OCI-LY1 (cell line): Measurements from ENCODE around the gene KIF19.

Experiments used
- H2AFZ ChIP-seq: fragments of 200-600 bp; sonication (generic), shearing (Covaris generic); 2 replicates; pipeline ENCODE4 v1.6.0; 2014; ENCODE audit warnings: antibody characterized with exemption, mild to moderate bottlenecking, low read length
- H3F3A ChIP-seq: fragments of 200-600 bp; sonication (generic), shearing (Covaris generic); 2 replicates; pipeline ENCODE4 v1.6.0; 2014; ENCODE audit warnings: mild to moderate bottlenecking, antibody characterized with exemption, low read length, moderate library complexity; ENCODE audit not compliant: insufficient read depth
- H3K27ac ChIP-seq: fragments of 200-600 bp; sonication (generic); 2 replicates; pipeline ENCODE4 v1.5.1; 2014; ENCODE audit warnings: low read length, mixed run types, mild to moderate bottlenecking, low read depth; ENCODE audit not compliant: poor library complexity, severe bottlenecking
- H3K27me3 ChIP-seq: fragments of 200-600 bp; sonication (generic); 2 replicates; pipeline ENCODE4 v1.6.0; 2014; ENCODE audit warnings: antibody characterized with exemption, mild to moderate bottlenecking, low read length, moderate library complexity; ENCODE audit not compliant: insufficient read depth
- H3K36me3 ChIP-seq: fragments of 200-600 bp; sonication (generic); 2 replicates; pipeline ENCODE4 v1.6.1; 2014; ENCODE audit warnings: mild to moderate bottlenecking, antibody characterized with exemption, low read length, moderate library complexity, mixed read lengths; ENCODE audit not compliant: insufficient read depth
- H3K4me1 ChIP-seq: fragments of 200-600 bp; sonication (generic); 2 replicates; pipeline ENCODE4 v1.5.1; 2014; ENCODE audit warnings: mild to moderate bottlenecking, low read length, moderate library complexity; ENCODE audit not compliant: insufficient read depth, severe bottlenecking
- H3K4me2 ChIP-seq: fragments of 200-600 bp; sonication (generic), shearing (Covaris generic); 2 replicates; pipeline ENCODE4 v1.6.1; 2014; ENCODE audit warnings: low read length
- H3K4me3 ChIP-seq: fragments of 200-600 bp; sonication (generic); 2 replicates; pipeline ENCODE4 v1.5.1; 2014; ENCODE audit warnings: low read length, low read depth, mild to moderate bottlenecking, mixed read lengths; ENCODE audit not compliant: poor library complexity, severe bottlenecking
- H3K79me2 ChIP-seq: fragments of 200-600 bp; shearing (Covaris generic); 2 replicates; pipeline ENCODE4 v1.6.1; 2016; ENCODE audit warnings: mixed run types, low read length, mixed read lengths; ENCODE audit not compliant: insufficient read depth
- H3K9ac ChIP-seq: fragments of 200-600 bp; sonication (generic), shearing (Covaris generic); 2 replicates; pipeline ENCODE4 v1.6.1; 2014; ENCODE audit warnings: mild to moderate bottlenecking, low read length, mixed read lengths
- H3K9me2 ChIP-seq: fragments of 200-600 bp; sonication (generic), shearing (Covaris generic); 2 replicates; pipeline ENCODE4 v1.6.1; 2014; ENCODE audit warnings: low read depth, mild to moderate bottlenecking, low read length, mixed read lengths
- H3K9me3 ChIP-seq: fragments of 200-600 bp; shearing (Covaris generic); 2 replicates; pipeline ENCODE4 v1.6.1; 2014; ENCODE audit warnings: low read length, mixed read lengths
- H4K20me1 ChIP-seq: fragments of 200-600 bp; sonication (generic), shearing (Covaris generic); 2 replicates; pipeline ENCODE4 v1.6.0; 2016; ENCODE audit warnings: mild to moderate bottlenecking, low read length; ENCODE audit not compliant: insufficient read depth
- EZH2 ChIP-seq: fragments of 200-600 bp; sonication (generic), shearing (Covaris generic); IDR thresholded peaks from 2 replicates; pipeline ENCODE4 v1.8.0; 2017; ENCODE audit warnings: borderline replicate concordance, mixed run types, mild to moderate bottlenecking, antibody characterized with exemption, low read length, moderate library complexity, mixed read lengths
- TF ChIP-seq, protein P1 (sequence below): fragments of 200-600 bp; sonication (generic), shearing (Covaris generic); IDR thresholded peaks from 2 replicates; pipeline ENCODE4 v1.5.1; 2017; ENCODE audit warnings: mild to moderate bottlenecking, antibody characterized with exemption, low read length, moderate library complexity, mixed read lengths

KIF19 gene

DNA sequence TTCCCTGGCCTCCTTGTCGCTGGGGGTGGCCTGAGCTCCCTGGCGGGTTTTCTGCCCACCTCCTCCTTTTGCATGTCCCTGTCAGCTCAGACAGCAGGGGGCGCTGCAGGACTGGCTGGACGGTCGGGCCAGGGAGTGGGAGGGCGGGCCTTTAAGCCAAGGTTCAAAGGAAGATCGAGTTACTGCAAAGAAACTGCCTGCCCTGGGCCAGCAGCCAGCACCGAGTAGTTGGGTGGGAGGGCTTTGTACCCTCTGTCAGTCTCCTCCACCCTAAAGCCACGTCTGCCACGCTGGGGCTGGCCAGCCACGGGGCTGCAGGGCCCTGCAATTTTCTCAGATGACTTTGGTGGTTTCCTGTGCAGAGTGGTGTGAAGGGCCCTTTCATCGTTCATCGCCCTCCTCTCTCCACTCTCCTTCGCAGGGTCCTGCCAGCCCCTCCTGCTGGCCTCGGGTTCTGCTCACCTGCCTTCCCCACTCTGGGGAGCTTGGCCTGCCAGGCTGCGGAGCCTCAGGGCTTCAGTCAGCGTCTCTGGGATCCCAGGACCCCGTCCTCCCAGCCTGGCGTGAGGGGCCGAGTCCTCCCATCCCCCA lies 53.6 kb downstream of the KIF19 start:
- no peak for TF ChIP-seq EZH2
- TF ChIP-seq, protein P1, sequence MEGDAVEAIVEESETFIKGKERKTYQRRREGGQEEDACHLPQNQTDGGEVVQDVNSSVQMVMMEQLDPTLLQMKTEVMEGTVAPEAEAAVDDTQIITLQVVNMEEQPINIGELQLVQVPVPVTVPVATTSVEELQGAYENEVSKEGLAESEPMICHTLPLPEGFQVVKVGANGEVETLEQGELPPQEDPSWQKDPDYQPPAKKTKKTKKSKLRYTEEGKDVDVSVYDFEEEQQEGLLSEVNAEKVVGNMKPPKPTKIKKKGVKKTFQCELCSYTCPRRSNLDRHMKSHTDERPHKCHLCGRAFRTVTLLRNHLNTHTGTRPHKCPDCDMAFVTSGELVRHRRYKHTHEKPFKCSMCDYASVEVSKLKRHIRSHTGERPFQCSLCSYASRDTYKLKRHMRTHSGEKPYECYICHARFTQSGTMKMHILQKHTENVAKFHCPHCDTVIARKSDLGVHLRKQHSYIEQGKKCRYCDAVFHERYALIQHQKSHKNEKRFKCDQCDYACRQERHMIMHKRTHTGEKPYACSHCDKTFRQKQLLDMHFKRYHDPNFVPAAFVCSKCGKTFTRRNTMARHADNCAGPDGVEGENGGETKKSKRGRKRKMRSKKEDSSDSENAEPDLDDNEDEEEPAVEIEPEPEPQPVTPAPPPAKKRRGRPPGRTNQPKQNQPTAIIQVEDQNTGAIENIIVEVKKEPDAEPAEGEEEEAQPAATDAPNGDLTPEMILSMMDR: peak; percentile 84
- Histone ChIP-seq H3K9me3 (no peaks in the 10 kb centered on the region), H4K20me1 (no peaks in the 10 kb centered on the region), H3K4me2 (no peak overlapping the region), H3K27me3 (no peaks in the 10 kb centered on the region), H3K36me3 (no peaks in the 10 kb centered on the region), H3K9ac (no peak overlapping the region), H3K4me1 (no peaks in the 10 kb centered on the region), H3K27ac (no peak overlapping the region), H3K79me2 (no peaks in the 10 kb centered on the region), H3K4me3 (no peak overlapping the region), H3K9me2 (no peaks in the 10 kb centered on the region), H3F3A (no peaks in the 10 kb centered on the region), H2AFZ (no peak overlapping the region)

GRCh38 chr17:74380086-74380958 lies 54.3 kb downstream of the KIF19 start:
- Histone ChIP-seq H3K27me3 (no peaks in the 10 kb centered on the region), H3K9ac (no peak overlapping the region), H3K9me3 (no peaks in the 10 kb centered on the region), H2AFZ (no peak overlapping the region), H3K9me2 (no peaks in the 10 kb centered on the region), H3K27ac (no peak overlapping the region), H3K79me2 (no peaks in the 10 kb centered on the region), H3K4me2 (no peak overlapping the region), H3K4me1 (no peaks in the 10 kb centered on the region), H3K36me3 (no peaks in the 10 kb centered on the region), H3F3A (no peaks in the 10 kb centered on the region), H3K4me3 (no peak overlapping the region), H4K20me1 (no peaks in the 10 kb centered on the region)
- TF ChIP-seq EZH2: no peak
- TF ChIP-seq, protein P1: no peak

GRCh38 chr17:74380959-74381808 lies 55.2 kb downstream of the KIF19 start:
- Histone ChIP-seq H3K27ac (no peak overlapping the region), H2AFZ (no peak overlapping the region), H3F3A (no peaks in the 10 kb centered on the region), H4K20me1 (no peaks in the 10 kb centered on the region), H3K4me1 (no peaks in the 10 kb centered on the region), H3K4me3 (no peak overlapping the region), H3K36me3 (no peaks in the 10 kb centered on the region), H3K4me2 (no peak overlapping the region), H3K9ac (no peak overlapping the region), H3K79me2 (no peaks in the 10 kb centered on the region), H3K9me3 (no peaks in the 10 kb centered on the region), H3K27me3 (no peaks in the 10 kb centered on the region), H3K9me2 (no peaks in the 10 kb centered on the region)
- no peak for TF ChIP-seq EZH2
